Colon (tissue), 2 donors: ENCODE results near the gene RBFOX2.
"Not testable (repeated sequence)": the region's sequence is repeated elsewhere in the genome, so short reads cannot be mapped to it uniquely, and the experiment has no call there.

Source experiments
- FAIRE-seq: peaks from 2 replicates; lab custom pipeline; 2012; peaks lifted over from hg19 to GRCh38; lab: Jason Lieb, UNC
- donor health status: control.
- donor health status: control.

RBFOX2 gene

DNA sequence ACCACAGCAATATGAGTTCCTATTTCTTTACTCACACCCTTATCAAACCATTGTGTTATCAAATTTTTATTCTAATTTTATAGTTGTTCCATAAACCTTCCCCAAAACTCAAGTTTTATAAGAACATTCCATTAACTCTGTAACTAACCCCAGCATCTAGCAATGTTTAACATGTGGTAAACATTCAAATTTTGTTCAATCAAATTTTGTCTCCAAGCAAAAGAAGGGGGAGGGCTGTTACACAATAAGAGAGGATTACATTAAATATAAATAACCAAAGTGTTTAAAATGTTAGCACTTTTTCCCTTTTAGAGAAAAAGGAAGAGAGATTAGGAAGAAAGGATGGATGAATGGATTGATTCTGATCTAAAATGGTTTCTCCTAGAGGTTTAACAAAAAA is 20.5 kb downstream of the RBFOX2 start:
- FAIRE-seq, result no peak

DNA sequence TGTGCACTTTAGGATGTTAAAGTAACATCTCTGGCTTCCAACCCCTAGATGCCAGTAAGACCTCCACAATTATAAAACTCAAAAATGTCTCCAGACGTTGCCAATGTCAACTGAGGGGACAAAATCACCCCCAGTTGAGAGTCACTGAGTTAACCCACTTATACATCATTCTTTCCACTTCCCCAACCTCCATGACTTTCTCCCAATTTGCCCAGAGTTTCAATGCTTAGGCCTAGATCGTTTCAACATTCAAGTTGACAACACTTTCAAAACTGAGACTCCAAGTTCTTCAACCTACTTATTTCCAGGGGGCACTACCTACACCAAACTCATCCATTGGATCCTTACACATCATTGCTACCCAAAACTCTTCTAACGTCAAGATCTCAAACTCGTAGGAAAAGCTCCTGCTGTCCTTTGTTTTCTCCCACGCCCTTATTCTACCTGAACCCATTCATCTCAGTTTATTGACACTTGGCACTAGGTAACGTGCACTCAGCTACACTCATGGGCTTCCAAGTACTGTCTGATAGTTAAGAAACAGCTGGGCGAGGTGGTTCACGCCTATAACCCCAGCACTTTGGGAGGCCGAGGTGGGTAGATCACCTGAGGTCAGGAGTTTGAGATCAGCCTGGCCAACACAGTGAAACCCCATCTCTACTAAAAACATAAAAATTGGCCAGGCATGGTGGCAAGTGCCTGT is 24.5 kb downstream of the RBFOX2 start:
- FAIRE-seq, result no peak

DNA sequence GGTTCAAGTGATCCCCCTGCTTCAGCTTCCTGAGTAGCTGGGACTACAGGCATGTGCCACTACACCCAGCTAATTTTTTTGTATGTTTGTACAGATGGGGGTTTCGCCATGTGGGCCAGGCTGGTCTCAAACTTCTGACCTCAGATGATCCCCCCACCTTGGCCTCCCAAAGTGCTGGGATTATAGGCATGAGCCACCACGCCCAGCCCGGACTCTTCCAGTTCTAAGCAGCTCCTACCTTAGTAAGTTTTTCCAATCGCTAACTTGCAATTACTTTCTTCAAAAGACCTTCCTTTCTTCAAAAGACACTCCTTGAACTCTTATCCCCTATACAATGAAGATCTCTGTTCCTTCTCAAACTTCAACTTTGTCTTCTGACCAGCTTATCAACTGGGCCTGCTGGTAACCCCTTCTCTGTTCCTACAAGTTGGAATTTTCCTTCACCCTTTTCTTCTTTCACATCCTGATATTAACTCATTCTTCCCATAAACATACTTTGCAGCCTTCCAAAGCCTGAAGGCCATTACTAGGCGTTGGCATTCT is 25.8 kb downstream of the RBFOX2 start:
- FAIRE-seq, result no peak

DNA sequence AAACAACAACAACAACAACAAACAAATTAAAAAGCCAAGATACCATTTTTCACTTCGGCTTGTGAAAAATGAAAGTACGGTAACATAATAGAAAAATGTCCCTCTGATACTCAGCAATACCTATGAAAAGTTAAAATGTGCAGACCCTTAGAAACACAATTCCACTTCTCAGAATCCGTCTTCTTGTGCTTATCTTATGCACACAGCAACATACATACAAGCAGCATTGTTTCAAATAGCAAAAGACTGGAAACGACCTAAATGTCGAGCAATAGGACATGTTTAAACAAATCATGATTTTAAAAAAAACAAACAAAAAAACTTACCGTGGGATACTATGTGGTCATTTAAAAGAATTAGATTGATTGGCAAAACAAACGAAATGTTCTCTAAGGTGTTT is 26.5 kb downstream of the RBFOX2 start:
- no peak for FAIRE-seq

DNA sequence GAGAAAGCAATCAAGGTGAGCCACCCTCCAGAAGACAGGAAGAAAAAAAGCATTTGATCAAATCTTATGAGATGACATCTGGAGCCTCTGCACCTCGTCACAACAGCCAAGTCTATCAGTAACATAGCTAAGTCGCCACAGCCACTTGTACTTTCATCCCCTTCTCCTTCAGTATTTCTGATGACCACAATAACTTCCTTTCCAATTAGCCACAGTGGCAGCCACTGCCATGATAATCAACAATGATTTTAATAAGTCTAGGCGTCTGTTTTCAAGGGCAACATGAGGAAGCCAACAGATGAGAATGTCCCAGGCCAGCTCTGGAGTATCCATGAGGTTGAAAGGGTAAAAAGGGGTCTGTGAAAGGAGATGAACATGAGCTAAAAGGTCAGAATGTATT is 29.9 kb downstream of the RBFOX2 start:
- no peak for FAIRE-seq

DNA sequence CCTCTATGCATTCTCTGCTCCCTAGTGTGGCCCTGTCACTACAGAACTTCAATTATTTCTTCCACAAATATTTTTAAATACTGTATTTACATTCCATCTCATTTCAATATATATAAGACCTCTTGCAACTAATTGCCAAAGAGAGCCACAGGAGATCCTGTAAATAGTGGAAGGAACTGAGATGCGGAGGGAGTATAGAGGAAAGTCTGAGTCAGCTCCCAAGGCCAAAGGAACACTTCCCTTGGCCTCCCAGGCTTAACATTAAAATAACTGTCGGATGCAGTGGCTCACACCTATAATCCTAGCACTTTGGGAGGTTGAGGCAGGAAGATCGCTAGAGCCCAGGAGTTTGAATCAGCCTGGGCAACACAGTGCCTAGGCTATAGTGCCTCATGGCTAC is 31.2 kb downstream of the RBFOX2 start:
- FAIRE-seq, result no peak

DNA sequence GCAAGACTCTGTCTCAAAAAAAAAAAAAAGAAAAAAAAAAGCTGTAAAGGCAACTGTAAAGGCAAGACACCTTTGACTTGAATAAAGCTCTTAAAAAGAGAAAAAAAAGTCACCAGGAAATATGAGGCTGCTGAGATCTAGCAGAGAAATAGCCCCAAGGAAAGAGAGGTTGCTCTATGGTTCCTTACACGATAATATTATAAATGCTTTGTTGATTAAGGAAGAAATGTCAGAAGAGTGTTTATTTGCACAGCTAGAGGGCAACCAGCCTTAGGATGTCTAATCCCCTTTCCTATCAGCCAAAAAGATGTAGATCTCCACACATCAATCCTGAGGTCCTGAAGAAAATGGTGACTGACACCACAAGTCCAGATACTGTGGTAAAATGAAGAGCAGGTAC is 32.0 kb downstream of the RBFOX2 start:
- FAIRE-seq, result no peak

DNA sequence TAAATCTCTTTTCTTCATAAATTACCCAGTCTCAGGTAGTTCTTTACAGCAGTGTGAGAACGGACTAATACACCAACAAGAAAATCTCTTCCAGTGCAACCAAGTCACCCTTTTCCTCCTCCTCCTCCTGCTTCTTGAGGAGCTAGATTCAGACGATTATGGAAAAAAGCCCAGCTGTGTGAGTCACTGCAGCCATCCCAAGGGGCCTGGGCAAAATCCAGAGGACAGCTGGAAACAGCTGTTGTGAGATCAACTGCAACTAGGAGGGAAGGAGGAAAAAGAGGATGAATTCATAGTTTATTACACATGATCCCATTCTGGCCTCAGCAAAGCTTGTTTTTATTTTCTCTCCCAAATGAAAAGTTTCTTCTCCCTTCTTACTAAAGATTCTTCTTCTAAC is 32.9 kb downstream of the RBFOX2 start:
- FAIRE-seq, result no peak

DNA sequence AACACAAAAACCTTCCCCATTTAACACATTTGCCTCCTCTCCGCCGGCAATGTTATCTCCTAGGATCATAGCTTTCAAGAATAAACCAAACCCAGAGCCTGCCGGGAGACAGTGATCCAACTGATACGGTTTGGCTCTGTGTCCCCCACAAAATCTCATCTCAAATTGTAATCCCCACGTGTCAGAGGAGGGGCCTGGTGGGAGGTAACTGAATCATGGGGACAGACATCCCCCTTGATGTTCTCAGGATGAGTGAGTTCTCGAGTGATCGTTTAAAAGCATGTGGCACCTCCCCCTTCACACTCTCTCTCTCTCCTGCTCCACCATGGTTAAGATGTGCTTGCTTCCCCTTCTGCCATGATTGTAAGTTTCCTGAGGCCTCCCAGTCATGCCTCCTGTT is 33.3 kb downstream of the RBFOX2 start:
- no peak for FAIRE-seq

DNA sequence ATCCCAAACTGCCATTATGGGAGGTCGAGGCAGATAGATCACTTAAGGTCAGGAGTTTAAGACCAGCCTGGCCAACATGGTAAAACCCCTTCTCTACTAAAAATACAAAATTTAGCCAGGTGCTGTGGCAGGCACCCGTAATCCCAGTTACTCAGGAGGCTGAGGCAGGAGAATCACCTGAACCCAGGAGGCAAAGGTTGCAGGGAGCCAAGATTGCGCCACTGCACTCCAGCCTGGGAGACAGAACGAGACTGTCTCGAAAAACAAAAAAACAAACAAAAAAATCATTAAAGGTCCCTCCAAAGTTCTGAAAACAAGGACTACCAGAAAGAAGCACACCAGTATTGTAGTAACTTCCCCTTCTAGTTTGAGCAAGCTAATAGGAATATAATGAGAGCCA is 34.9 kb downstream of the RBFOX2 start:
- FAIRE-seq, result not testable (repeated sequence)

DNA sequence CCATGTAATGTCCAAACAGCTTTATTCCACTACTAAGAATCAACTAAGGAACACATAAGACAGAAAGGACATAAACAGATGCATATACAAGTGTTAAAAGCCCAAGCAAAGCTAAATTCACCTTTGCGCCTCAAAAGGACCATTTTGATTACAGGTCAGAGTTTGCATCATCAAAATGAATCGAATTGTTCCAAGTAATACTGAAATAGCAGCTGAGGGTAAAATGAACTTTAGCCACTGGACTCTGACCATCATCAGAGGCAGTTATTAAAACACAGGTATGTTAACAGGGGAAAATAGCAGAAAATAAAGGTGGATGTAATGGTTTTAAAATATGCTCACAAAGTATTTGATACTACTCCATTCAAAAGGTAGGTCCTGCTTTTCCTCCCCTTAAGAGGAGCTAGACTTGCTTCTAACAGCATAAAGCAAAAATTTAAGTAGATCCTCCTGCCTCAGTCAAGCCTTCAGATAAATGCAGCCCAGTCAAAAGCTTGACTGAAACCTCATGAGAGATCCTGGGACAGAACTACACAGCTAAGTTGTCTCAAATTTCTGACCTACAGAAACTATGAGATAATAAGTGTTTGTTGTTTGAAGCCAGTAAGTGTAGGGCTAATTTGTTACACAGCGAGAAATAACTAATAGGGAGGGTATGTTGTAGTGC is 35.4 kb downstream of the RBFOX2 start:
- FAIRE-seq, result no peak

DNA sequence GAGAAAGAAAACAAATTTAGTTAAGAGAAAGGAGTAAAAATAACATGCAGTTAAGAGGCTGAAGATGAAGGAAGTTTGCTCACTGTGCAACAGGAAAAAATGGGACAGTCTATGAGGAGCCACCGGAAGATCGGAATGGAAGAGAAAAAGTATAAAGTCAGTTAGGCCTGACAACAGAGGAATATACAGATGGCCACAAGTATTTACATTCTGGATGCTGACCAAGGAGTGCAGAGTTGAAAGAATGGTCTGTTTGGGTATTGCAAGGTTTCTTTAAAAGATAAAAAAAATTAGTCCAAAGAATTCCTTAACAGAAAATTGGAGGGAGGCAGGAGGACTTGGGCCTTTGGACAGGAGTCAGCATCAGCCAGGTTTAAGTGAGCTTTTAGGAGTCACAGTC is 37.5 kb downstream of the RBFOX2 start:
- FAIRE-seq, result no peak

DNA sequence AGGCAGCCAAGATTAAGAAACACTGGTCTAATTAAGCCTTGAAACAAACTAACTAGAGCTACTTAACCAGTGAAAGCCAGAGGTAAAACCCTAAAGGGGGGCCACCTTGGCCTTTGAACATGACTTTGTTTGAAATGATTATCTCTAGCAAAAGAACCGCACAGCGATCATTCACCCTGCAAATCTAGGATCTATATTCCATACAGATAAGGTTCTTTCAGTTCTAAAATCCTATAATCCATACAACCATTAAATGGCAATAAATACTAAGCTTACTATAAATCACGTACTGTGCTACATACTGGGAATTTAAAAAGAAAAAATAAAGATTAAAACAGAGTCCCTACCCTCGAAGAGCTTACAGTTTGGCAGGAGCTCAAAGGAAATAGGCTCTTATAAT is 40.6 kb downstream of the RBFOX2 start:
- no peak for FAIRE-seq

DNA sequence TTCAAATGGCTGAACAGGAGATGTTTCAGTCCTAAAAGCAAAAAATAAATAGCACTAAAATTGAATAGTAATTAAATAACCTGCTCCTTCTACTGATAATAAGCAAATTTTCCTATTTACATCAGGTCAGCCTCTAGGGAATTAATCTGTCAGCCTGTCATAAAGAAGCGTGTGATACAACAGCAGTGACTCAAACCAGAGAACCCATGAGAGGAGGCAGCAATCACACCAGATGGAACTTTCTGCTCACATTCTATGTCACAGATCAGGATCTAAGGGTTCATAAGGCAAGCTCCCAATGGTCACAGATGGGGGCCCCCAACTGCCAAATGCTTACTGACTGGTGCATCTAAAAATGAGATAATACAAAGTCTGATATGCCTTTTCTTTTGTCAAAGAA is 41.1 kb downstream of the RBFOX2 start:
- no peak for FAIRE-seq

DNA sequence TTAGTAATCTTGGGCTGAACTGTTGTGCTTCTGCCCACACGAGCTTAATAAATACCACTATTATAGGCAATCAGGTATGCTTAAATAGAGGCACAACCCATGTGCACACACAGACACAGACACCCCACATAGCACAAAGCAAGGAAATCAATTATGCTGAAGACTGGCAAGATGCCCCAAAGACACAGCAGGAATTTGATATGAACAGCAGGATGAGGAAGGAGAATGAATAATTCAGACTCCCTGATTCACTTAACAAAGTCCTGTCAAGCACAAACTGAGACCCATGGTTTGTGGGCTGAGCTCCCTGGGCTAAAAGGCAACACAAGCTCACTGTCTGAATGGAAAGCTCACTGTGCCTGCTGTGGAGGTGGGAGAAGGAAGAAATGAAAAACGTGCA is 42.5 kb downstream of the RBFOX2 start:
- no peak for FAIRE-seq

DNA sequence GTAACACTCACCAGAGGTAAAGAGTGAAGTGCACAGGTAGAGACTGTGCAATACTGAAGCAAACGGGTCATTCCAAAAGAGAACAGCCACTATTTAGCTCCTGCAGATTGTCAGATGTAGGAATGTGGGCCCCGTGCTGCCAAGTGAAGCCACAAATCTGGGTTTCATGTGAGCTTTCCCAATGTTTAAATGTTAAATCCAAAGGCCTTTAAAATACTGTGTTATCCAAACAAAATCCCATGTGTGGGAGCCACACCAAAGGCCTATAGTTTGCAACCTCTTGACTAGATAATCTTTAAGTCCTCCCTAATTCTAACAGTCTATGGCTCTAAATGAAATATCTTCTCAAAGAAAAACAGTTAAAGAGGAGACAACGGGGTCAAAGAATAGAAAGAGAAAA is 43.3 kb downstream of the RBFOX2 start:
- no peak for FAIRE-seq

DNA sequence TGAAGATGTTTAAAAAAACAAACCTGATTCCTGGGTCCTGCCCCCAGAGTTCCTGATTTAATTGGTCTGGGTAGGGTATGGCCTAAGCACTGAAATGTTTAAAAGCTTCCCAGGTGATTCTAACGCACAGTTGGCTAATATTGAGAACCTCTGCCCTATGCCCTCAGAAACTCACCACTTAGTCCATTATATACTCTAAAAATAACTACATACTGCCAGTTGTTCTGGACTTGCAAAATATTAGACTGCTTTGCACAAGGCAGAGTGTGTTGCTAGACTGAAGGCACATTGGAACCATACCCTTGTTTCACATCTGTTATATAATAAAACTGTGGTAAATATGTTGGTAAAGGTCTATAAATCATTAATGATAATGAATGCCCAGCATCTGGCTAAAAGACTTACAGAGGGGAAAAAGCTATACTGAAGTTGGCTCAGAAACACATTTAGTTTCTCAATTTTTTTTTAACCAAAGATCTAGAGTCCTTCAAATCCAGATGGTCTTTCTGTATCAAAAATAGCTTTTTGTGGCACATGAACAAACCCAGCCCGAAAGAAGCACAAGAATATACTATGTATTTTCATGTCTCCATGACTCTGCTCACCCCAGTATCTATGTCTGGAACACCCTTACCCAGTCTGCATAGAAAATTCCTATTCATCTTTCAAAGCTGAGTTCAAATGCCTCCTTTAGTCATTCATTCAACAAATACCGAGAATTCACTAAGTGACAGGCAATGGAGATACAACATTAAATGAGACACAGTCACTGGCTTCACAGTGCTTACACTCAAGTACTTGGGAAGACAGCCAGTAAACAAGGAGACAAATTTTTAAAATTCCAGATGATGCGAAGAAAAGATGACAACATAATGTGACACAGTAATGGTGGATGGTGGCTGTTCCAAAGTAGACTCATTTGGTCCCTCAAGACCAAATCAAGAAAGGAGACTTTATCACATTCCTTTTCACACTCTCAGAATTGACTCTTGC is 44.1 kb downstream of the RBFOX2 start:
- no peak for FAIRE-seq

DNA sequence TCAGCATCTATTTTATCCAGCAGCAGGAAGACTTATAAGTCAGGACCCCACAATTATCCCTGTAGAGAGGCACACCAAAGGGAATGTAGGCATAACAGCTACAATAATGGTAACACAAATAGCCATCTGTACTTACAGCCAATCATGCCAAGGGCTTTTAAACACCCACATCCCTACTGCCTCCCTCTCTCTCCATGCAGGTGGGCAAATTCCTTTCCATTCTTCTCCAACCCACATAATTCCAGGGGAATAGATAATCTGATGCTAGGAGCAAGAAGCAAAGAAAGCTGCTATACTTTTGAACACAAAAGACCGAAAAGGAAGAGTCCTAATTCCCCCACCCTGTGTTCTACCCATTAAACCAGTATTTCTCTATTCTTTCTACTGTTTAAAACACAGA is 46.7 kb downstream of the RBFOX2 start:
- FAIRE-seq, result no peak

DNA sequence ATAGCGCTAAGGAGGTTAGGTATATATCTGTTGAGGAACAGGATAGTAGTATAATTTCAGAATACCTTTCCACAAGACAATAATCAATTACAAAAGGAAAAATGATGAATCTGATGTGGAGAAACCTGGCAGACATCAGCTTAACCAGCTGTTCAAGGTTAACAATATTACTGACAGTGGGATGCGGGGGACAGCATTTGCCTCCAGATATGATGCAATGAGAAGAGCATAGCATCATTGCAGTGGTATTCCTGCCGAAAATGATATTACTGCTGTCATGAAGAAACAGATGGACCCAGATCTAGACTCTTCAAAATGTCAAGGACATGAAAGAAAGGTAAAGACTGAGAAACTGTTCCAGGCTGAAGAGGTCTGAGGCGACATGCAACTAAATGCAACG is 49.7 kb downstream of the RBFOX2 start:
- FAIRE-seq, result no peak

DNA sequence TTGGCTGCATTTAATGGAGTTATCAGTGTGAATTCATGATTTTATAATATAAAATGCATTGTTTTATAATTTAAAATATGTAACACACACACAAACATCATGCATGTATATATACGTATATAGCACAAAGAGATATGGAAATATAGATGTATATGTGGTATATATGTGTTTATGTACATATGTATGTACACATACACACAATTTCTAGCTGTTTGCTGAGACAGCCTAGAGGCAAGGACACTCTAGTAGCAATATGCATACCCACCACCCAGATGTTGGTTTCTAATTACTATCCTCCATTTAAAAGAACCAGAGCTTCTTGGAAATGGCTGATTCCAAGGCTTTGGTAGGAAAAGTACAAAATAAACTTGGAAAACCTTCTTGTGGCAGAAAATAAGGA is 50.4 kb downstream of the RBFOX2 start:
- FAIRE-seq, result no peak

DNA sequence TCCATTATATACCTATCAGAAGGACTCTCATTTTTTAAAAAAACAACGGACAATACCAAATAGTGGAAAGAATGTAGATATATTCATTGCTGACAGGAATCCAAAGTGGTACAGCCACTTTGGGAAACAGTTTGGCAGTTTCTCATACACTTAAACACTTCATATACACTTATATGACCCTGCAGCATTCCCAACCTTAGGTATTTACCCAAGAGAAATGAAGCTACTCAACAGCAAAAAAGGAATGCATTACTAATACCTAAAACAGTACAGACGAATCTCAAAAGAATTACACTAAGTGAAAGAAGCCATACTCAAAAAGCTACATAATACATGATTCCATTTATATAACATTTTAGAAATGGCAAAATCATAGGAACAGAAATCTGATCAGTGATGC is 51.5 kb downstream of the RBFOX2 start:
- FAIRE-seq, result no peak

DNA sequence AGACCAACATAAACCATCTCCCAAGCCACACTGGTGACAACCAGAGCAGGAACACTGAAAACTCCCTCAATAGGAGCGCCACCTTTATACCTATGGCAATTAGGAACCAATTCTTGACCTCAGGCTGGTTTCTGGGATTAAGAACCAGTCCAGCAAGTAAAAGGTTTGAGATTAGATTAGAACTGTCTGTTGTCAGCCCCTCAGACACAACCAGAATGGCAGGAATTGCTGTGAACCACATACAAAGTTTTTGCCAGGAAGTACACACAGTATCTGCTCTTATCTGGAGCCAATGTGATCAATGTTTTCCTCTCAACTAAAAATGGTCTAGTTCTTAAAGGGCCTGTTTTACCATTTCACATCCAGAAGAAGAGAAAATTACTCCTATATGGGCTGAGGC is 55.2 kb downstream of the RBFOX2 start:
- no peak for FAIRE-seq

DNA sequence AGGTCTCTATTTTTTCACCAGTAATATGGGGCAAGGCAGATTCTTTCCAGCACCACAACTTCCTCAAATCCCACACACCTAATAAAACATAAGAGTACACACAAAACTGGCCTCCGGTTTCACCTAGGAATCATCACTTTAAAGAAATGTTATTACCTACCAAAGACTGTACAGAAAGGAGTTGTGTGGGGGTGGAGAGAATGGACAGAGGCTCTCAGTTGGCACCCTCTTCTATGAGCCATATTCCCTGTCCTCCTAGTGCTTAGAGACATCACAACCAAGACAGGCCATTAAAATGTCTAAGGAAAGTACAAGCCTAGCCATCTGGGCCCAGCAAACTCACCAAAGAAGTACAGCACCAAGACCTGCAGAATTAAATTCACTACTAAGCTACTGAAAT is 56.1 kb downstream of the RBFOX2 start:
- FAIRE-seq, result no peak
